ENCODE measurements around the gene ATRAID.
A peak's percentile ranks its signal among the peaks of the same experiment; 100 is the strongest.

ATRAID gene

DNA sequence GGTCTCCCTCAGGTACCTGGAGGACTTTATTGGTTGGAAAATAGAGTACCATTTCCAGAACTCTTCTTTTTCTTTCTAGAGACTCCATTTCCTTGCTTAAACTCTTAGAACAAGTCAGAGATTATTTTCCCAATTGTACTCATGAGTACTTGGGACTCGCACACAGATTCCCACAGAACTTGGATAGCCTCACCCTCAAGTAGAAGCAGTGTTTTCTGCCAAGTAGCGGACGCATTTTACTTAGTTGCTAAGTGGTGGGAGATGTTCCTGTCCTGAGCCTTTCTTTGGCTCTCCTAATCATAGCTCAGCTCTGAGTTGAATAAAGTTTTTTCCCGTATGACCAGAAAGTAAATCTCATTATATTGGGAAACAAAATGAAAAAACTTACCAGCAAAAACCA, 33.8 kb downstream of the ATRAID start:
- H3K4me3 ChIP-seq (ENCODE audit: low read length) = no peak overlapping the region
- no peak overlapping the region for H3K4me2 ChIP-seq (ENCODE audit: low read length)
- no peaks in the 10 kb centered on the region for H3K9me3 ChIP-seq (replicated peaks; ENCODE audit: low read length)
- H3K4me1 ChIP-seq (ENCODE audit: control insufficient read depth, insufficient read depth, low read length) = peaks cover 13% of the 10 kb centered on the region
- H3K27me3 ChIP-seq (ENCODE audit: control insufficient read depth, insufficient read depth, low read length) = no peaks in the 10 kb centered on the region
- H3K9ac ChIP-seq (ENCODE audit: low read depth, low read length) = no peak overlapping the region
- H3K36me3 ChIP-seq (ENCODE audit: insufficient read depth, low read length) = peaks cover 41% of the 10 kb centered on the region

DNA sequence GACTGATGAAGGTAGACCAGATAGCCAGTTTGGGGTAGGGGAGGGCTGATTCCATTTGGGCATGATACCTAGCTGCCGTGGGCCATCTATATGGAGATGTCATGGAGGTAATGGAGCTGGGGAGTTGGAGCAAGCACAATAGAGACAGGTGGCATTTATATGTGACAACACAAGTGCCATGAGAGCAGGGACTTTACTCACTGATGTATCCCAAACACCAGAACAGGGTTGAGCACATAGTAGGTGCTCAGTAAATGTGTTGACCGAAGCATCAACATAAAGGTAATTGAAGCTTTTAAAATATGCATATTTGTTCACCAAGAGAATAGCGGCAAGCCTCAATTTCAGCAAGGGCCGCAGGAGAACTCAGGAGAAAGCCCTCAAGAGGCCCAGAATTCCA, 36.1 kb downstream of the ATRAID start:
- Histone ChIP-seq H3K9ac (ENCODE audit: low read depth, low read length) (no peak overlapping the region), H3K4me3 (ENCODE audit: low read length) (no peak overlapping the region), H3K4me1 (ENCODE audit: control insufficient read depth, insufficient read depth, low read length) (peaks cover 13% of the 10 kb centered on the region), H3K27me3 (ENCODE audit: control insufficient read depth, insufficient read depth, low read length) (peaks cover 9% of the 10 kb centered on the region), H3K4me2 (ENCODE audit: low read length) (no peak overlapping the region), H3K36me3 (ENCODE audit: insufficient read depth, low read length) (peaks cover 19% of the 10 kb centered on the region), H3K9me3 (replicated peaks; ENCODE audit: low read length) (no peaks in the 10 kb centered on the region)

DNA sequence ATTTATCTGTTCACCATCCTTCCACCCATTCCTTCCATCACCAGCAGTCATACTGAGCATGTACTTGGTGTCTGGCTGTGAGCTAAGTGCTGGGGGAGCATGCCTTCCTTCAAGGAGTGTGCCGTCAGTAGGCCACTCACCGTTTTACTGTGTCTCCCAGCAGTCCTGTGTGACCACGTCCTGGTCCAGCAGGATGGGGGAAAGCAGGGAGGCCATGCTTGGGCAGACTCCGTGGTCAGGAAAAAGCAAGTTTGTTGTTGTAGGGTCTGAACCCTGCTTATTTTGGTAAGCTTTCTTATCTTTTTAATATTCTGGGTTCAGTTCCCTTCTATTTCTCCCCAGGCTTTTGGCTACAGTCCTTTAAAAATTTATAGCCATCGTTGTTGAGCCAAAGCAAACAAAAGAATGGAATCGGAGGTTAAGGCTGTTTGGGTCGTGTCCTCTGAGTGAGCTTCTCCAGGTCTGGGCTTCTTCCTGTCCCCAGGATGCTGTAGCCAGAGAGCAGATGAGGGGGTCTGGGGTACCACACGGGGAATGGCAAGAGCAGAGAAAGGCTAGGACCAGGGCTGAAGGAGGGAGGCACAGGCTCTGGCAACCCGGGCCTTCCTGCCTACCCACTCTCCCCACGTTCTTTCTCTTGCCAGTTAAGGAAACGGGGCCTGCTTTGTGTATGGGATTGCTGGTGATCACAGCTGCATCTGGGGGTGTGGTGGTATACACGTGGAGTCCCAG, 37.5 kb downstream of the ATRAID start:
- peaks cover 9% of the 10 kb centered on the region for H3K27me3 ChIP-seq (ENCODE audit: control insufficient read depth, insufficient read depth, low read length)
- peaks cover 4% of the 10 kb centered on the region for H3K36me3 ChIP-seq (ENCODE audit: insufficient read depth, low read length)
- peak overlapping the region; percentile 19 for H3K4me2 ChIP-seq (ENCODE audit: low read length)
- H3K9me3 ChIP-seq (replicated peaks; ENCODE audit: low read length) = no peaks in the 10 kb centered on the region
- no peak overlapping the region for H3K9ac ChIP-seq (ENCODE audit: low read depth, low read length)
- H3K4me1 ChIP-seq (ENCODE audit: control insufficient read depth, insufficient read depth, low read length) = peaks cover 15% of the 10 kb centered on the region
- no peak overlapping the region for H3K4me3 ChIP-seq (ENCODE audit: low read length)

DNA sequence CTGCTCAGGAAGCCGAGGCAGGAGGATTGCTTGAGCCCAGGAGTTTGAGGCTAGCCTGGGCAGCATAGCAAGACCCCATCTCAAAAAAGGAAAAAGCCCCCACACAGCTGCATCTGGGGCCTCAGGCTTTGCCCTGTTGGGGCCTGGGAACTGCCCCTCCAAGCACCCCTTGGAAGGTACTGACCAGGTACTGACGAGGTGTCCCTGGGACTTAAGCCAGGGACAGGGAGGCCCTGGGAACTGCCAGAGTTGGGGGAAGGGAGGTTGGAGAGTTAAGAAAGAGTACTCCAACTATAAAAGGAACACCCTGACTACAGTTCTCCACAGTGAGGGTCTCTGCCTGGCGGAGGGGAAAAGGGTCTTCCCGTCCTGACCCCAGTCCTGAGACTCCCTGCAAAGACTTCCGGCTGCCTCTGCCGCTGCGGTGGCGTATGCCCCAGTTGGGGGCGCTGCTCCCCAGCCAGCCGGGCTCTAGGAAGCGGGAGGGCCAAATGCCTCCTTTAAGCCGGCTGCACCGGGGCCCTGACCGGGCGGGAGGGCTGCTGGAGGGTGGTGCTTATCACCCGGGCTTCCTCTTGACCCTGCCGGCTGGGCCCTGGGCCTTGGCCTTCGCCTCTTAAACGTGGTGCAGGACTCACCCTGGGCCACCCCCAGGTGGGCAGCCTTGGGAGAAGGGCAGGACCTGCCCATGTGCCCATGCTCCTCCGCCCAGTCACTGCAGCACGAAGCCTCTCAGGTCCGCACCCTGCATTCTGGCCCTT, 38.2 kb downstream of the ATRAID start:
- no peak overlapping the region for H3K4me3 ChIP-seq (ENCODE audit: low read length)
- no peaks in the 10 kb centered on the region for H3K9me3 ChIP-seq (replicated peaks; ENCODE audit: low read length)
- no peaks in the 10 kb centered on the region for H3K36me3 ChIP-seq (ENCODE audit: insufficient read depth, low read length)
- peaks cover 23% of the 10 kb centered on the region for H3K4me1 ChIP-seq (ENCODE audit: control insufficient read depth, insufficient read depth, low read length)
- no peak overlapping the region for H3K4me2 ChIP-seq (ENCODE audit: low read length)
- H3K9ac ChIP-seq (ENCODE audit: low read depth, low read length) = no peak overlapping the region
- H3K27me3 ChIP-seq (ENCODE audit: control insufficient read depth, insufficient read depth, low read length) = peaks cover 9% of the 10 kb centered on the region

DNA sequence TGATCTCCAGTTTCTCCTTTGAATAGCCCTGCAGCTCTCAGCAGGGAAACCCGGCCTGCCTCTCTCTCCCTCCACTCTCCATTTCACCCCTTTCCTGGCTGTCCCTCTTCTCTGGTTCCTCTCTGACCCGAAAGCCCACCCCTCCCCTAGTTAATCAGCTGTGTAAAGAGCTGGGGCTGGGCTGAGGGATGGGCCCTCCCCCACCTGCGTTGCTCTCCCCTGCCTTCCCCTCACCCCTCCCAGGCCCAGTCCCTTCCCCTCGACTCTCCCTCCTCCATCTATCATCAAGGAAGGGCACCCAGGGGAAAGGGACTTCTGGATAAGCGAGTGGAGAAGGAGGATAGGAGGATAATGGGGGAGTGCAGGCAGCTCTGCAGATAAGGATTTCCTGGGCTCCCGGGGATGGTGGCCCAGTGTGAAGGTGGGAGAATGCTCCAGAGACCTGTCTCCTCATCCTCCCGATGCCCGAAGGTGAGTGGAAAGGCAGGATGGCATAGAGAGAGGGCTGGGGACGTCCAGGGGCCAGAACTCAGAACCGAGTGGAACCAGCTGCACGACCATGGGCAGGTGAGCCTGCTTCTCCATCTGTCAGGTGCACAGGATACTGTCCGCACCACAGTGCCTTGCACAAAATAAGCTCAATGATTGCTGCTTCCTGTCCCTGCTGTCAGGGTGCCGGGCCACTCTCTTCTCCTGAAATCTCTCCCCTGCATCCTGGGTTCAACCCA, 39.0 kb downstream of the ATRAID start:
- Histone ChIP-seq H3K4me1 (ENCODE audit: control insufficient read depth, insufficient read depth, low read length) (peaks cover 29% of the 10 kb centered on the region), H3K4me3 (ENCODE audit: low read length) (no peak overlapping the region), H3K9ac (ENCODE audit: low read depth, low read length) (no peak overlapping the region), H3K36me3 (ENCODE audit: insufficient read depth, low read length) (no peaks in the 10 kb centered on the region), H3K27me3 (ENCODE audit: control insufficient read depth, insufficient read depth, low read length) (peaks cover 9% of the 10 kb centered on the region), H3K4me2 (ENCODE audit: low read length) (no peak overlapping the region), H3K9me3 (replicated peaks; ENCODE audit: low read length) (no peaks in the 10 kb centered on the region)

DNA sequence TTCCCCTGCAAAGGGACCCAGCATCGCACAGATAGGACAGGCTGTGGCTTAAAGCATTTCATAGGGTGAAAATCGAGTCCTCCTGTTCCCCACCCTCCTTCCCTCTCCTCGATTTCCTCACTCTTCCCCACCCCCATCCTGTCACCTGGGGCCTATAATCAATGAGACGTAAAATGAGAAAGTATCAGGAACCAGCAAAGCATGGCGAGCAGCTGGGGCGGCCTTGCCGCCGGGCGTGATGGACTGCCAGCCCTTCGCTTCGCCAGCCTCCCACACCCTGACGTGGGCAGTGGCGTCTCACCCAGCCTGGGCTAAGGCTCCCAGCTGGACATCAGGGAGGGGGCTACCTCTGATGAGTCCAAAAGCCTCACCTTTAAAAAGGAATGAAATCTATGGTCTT, 39.9 kb downstream of the ATRAID start:
- Histone ChIP-seq H3K4me2 (ENCODE audit: low read length) (no peak overlapping the region), H3K4me1 (ENCODE audit: control insufficient read depth, insufficient read depth, low read length) (peaks cover 38% of the 10 kb centered on the region), H3K9me3 (replicated peaks; ENCODE audit: low read length) (no peaks in the 10 kb centered on the region), H3K36me3 (ENCODE audit: insufficient read depth, low read length) (no peaks in the 10 kb centered on the region), H3K4me3 (ENCODE audit: low read length) (no peak overlapping the region), H3K9ac (ENCODE audit: low read depth, low read length) (no peak overlapping the region), H3K27me3 (ENCODE audit: control insufficient read depth, insufficient read depth, low read length) (peaks cover 9% of the 10 kb centered on the region)

DNA sequence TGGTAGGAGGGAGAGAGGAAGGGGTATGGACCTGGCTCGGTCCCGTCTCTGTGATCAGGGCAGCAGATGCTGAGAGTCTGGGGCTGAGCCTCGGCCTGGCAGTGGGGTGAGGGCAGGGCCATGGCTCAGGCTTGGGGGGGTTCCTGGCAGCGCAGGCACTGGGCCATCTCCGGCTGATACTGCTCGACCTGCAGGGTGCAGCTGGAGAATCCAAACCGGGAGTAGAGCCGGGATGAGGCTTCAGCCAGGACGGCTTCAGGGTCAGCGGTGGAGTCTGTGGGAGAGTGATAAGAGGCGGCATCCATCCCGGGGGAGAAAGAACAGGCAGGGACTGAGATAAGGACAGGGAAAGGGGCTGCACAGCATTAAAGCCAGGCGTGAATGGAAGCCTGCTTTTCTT, 43.3 kb downstream of the ATRAID start:
- peak overlapping the region; percentile 29 for H3K4me3 ChIP-seq (ENCODE audit: low read length)
- no peak overlapping the region for H3K9ac ChIP-seq (ENCODE audit: low read depth, low read length)
- peaks cover 28% of the 10 kb centered on the region for H3K4me1 ChIP-seq (ENCODE audit: control insufficient read depth, insufficient read depth, low read length)
- peaks cover 29% of the 10 kb centered on the region for H3K27me3 ChIP-seq (ENCODE audit: control insufficient read depth, insufficient read depth, low read length)
- H3K36me3 ChIP-seq (ENCODE audit: insufficient read depth, low read length) = no peaks in the 10 kb centered on the region
- H3K9me3 ChIP-seq (replicated peaks; ENCODE audit: low read length) = no peaks in the 10 kb centered on the region
- peak overlapping the region; percentile 49 for H3K4me2 ChIP-seq (ENCODE audit: low read length)

DNA sequence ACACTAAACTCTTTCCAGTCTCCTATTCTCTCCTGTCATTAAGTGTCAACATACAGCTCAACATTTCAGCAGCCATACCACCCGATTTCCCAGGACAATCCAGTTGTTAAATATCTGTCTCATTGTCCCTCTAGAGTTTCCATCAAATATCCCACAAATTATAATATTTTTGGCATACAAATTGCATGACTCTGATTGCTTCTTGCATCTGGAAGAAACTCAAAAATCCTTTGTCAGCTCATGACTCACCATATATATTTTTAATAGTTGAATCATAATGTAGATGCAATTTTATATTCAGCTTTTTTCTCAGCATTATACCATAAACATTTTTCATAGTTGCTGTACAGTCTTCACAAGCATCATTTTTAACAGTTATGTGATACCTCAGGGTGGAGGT, 43.8 kb downstream of the ATRAID start:
- no peaks in the 10 kb centered on the region for H3K9me3 ChIP-seq (replicated peaks; ENCODE audit: low read length)
- peaks cover 34% of the 10 kb centered on the region for H3K27me3 ChIP-seq (ENCODE audit: control insufficient read depth, insufficient read depth, low read length)
- peak overlapping the region; percentile 29 for H3K4me3 ChIP-seq (ENCODE audit: low read length)
- peaks cover 28% of the 10 kb centered on the region for H3K4me1 ChIP-seq (ENCODE audit: control insufficient read depth, insufficient read depth, low read length)
- no peaks in the 10 kb centered on the region for H3K36me3 ChIP-seq (ENCODE audit: insufficient read depth, low read length)
- H3K9ac ChIP-seq (ENCODE audit: low read depth, low read length) = no peak overlapping the region
- peak overlapping the region; percentile 61 for H3K4me2 ChIP-seq (ENCODE audit: low read length)

DNA sequence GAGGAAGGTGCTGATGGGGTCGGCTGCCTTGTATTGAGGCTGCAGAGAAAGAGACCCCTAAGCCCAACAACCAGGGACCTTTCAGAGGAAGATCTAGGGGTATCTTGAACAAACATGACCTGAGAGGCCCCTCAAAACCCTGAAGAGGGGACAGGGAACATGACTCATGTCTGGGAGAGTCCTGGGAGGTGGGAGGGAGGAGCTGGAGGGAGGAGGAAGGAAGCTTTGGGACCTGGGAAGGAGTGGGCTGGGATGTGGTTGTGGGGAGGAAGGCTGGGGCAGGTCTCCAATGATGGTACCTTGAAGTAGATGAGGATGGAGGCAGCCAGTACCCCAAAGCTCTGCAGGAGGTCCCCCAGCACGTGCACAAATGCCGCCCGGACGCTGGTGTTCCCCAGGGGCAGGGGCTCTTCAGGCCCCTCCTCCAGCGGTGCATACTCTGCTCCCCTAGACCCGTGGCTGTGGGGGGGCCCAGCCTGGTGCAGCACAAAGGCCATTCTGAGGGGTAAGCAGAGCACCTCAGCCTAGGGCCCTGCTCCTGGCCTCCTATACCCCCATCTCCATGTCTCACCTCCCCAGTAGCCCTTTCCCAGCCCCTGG, 45.1 kb downstream of the ATRAID start:
- Histone ChIP-seq H3K4me3 (ENCODE audit: low read length) (no peak overlapping the region), H3K27me3 (ENCODE audit: control insufficient read depth, insufficient read depth, low read length) (peaks cover 38% of the 10 kb centered on the region), H3K9ac (ENCODE audit: low read depth, low read length) (no peak overlapping the region), H3K4me1 (ENCODE audit: control insufficient read depth, insufficient read depth, low read length) (peaks cover 28% of the 10 kb centered on the region), H3K9me3 (replicated peaks; ENCODE audit: low read length) (no peaks in the 10 kb centered on the region), H3K4me2 (ENCODE audit: low read length) (no peak overlapping the region), H3K36me3 (ENCODE audit: insufficient read depth, low read length) (no peaks in the 10 kb centered on the region)

DNA sequence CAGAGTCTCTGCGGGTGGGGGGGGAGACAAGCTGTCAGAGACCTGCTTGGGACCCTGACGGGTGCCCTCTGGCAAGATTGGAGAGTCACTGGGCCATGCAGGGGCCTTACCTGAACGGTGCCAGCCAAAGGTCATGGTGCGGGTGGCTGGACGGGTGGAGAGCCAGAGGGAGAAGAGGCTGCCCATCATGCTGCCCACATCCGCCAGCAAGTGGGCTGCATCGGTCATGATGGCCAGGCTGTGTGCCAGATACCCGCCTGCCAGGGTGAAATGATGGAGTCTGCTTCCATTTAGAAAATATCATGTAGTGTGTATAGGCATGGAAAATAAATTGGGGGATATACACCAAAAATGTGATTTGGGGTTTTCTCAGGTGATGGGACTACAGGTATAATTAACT, 46.2 kb downstream of the ATRAID start:
- peaks cover 38% of the 10 kb centered on the region for H3K4me1 ChIP-seq (ENCODE audit: control insufficient read depth, insufficient read depth, low read length)
- no peak overlapping the region for H3K4me2 ChIP-seq (ENCODE audit: low read length)
- no peak overlapping the region for H3K4me3 ChIP-seq (ENCODE audit: low read length)
- H3K9me3 ChIP-seq (replicated peaks; ENCODE audit: low read length) = no peaks in the 10 kb centered on the region
- peaks cover 46% of the 10 kb centered on the region for H3K27me3 ChIP-seq (ENCODE audit: control insufficient read depth, insufficient read depth, low read length)
- no peak overlapping the region for H3K9ac ChIP-seq (ENCODE audit: low read depth, low read length)
- no peaks in the 10 kb centered on the region for H3K36me3 ChIP-seq (ENCODE audit: insufficient read depth, low read length)

DNA sequence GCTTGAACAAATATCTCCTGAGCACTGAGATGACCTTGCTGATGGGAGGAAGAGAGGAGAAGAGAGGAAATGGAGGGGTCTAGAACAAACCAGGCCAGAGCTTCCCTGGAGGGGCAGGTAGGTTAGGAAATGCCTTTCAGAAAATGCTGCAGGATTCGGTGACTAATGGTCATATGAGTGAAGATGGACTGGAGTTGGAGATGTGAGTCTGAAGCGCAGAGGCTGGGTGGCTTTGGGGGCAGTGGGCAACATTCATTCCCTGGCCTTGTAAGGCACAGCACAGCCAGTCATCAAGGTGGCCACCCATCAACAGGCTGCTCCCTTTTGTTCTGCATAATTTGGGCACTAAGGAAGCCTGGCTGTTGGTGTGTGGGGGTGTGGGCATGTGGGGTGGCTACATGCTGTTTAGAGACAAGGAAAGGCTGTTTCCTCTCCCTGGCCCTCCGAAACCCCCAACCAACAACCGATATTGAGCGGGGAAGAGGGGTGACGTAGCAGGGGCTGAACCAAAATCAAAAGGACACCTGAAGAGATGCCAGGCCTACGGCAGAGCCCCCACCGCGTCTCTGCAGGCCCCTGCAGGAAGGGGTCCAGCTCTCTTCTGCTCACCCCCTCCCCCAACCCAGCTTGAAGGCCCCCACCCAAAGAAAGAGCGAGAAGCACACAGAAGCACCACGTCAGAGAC, 49.5 kb downstream of the ATRAID start:
- H3K4me3 ChIP-seq (ENCODE audit: low read length) = no peak overlapping the region
- H3K27me3 ChIP-seq (ENCODE audit: control insufficient read depth, insufficient read depth, low read length) = peaks cover 79% of the 10 kb centered on the region
- H3K9ac ChIP-seq (ENCODE audit: low read depth, low read length) = no peak overlapping the region
- no peak overlapping the region for H3K4me2 ChIP-seq (ENCODE audit: low read length)
- peaks cover 35% of the 10 kb centered on the region for H3K4me1 ChIP-seq (ENCODE audit: control insufficient read depth, insufficient read depth, low read length)
- H3K9me3 ChIP-seq (replicated peaks; ENCODE audit: low read length) = no peaks in the 10 kb centered on the region
- H3K36me3 ChIP-seq (ENCODE audit: insufficient read depth, low read length) = no peaks in the 10 kb centered on the region

Measured in skeletal muscle satellite cell (primary cell).